H1 (cell line): ENCODE data around the gene TOMM22. TPM values are rescaled to one million over a fixed set of nuclear protein-coding genes. Genes with fewer than 3 reads are reported as not detected.

Source experiments
- CTCF ChIA-PET: fragments of 300-600 bp; sonication (Branson Sonifier 250); formaldehyde crosslinking; loops from one replicate; lab custom pipeline; 2021; ENCODE audit not compliant: partially characterized antibody; lab: Charles Lee
- POLR2A ChIA-PET: fragments of 300-600 bp; sonication (Branson Sonifier 250); formaldehyde crosslinking; loops from one replicate; lab custom pipeline; 2021; ENCODE audit warnings: inconsistent platforms; ENCODE audit not compliant: partially characterized antibody; lab: Charles Lee
- DNase-seq, 2 experiments: peaks; one replicate each; pipeline versions ENCODE4 v3.0.0 to v3.0.0-alpha.2; 2010 to 2022; ENCODE audit warnings: low spot score in 2 of 2, low read depth in 1 of 2, mixed read lengths in 1 of 2
- FAIRE-seq: peaks from 2 replicates; lab custom pipeline; 2011; peaks lifted over from hg19 to GRCh38; lab: Jason Lieb, UNC
- H2AFZ ChIP-seq: 2 replicates; pipeline ENCODE4 v1.8.1; 2012; ENCODE audit warnings: low read length, inconsistent platforms
- H2AK5ac ChIP-seq: 2 replicates; pipeline ENCODE4 v1.6.1; 2013; ENCODE audit warnings: low read depth, low read length
- H2BK120ac ChIP-seq: replicated peaks from 2 replicates; pipeline ENCODE3; 2013; ENCODE audit warnings: low read depth, low read length, inconsistent platforms
- H2BK12ac ChIP-seq: 2 replicates; pipeline ENCODE4 v1.6.1; 2013; ENCODE audit warnings: low read depth, low read length
- H2BK15ac ChIP-seq: 2 replicates; pipeline ENCODE4 v1.6.1; 2013; ENCODE audit warnings: low read length
- H2BK20ac ChIP-seq: 2 replicates; pipeline ENCODE4 v1.6.1; 2013; ENCODE audit warnings: low read length
- H2BK5ac ChIP-seq: 2 replicates; pipeline ENCODE4 v1.6.1; 2013; ENCODE audit warnings: low read depth, low read length
- H3K14ac ChIP-seq: 2 replicates; pipeline ENCODE4 v1.6.1; 2013; ENCODE audit warnings: inconsistent platforms; ENCODE audit not compliant: insufficient read length
- H3K18ac ChIP-seq: 2 replicates; pipeline ENCODE4 v1.6.1; 2013; ENCODE audit warnings: low read length; ENCODE audit errors: extremely low read depth
- H3K23ac ChIP-seq: 2 replicates; pipeline ENCODE4 v1.6.1; 2013; ENCODE audit warnings: inconsistent platforms; ENCODE audit not compliant: insufficient read length
- H3K23me2 ChIP-seq: 2 replicates; pipeline ENCODE4 v1.6.1; 2013; ENCODE audit warnings: low read depth, low read length
- H3K27ac ChIP-seq: 2 replicates; pipeline ENCODE4 v1.6.1; 2011; ENCODE audit warnings: low read depth, low read length, inconsistent platforms
- H3K27me3 ChIP-seq, 4 experiments: replicated peaks in 1 of 4; 1 replicate in 1 of 4; 2 replicates in 3 of 4; pipeline versions ENCODE4 v1.6.1 to v1.8.1; 2011 to 2013; ENCODE audit warnings: low read length in 3 of 4, mild to moderate bottlenecking in 3 of 4, inconsistent platforms in 2 of 4, mixed read lengths in 2 of 4, moderate library complexity in 1 of 4; ENCODE audit not compliant: control insufficient read depth in 3 of 4, insufficient read depth in 3 of 4; ENCODE audit errors: extremely low read depth in 1 of 4
- H3K36me3 ChIP-seq, 4 experiments: 2 replicates each; pipeline versions ENCODE4 v1.6.1 to v1.8.1; 2011 to 2013; ENCODE audit warnings: mild to moderate bottlenecking in 4 of 4, low read length in 3 of 4, moderate library complexity in 2 of 4, control low read depth in 1 of 4, inconsistent platforms in 1 of 4; ENCODE audit not compliant: insufficient read depth in 4 of 4, control insufficient read depth in 2 of 4
- H3K4ac ChIP-seq: replicated peaks from 2 replicates; pipeline ENCODE3; 2013; ENCODE audit warnings: low read length, low read depth, mixed read lengths, inconsistent platforms; ENCODE audit not compliant: insufficient read length
- H3K4me1 ChIP-seq, 4 experiments: replicated peaks in 1 of 4; 1 replicate in 1 of 4; 2 replicates in 3 of 4; pipeline versions ENCODE4 v1.6.1 to v1.8.1; 2011 to 2013; ENCODE audit warnings: low read length in 3 of 4, inconsistent platforms in 2 of 4, mixed read lengths in 1 of 4; ENCODE audit not compliant: insufficient read depth in 4 of 4, control insufficient read depth in 3 of 4
- H3K4me2 ChIP-seq, 2 experiments: 2 replicates each; pipeline versions ENCODE4 v1.6.1 to v1.8.1; 2011 to 2013; ENCODE audit warnings: low read depth in 2 of 2, low read length in 2 of 2, control low read depth in 1 of 2, inconsistent platforms in 1 of 2, mild to moderate bottlenecking in 1 of 2; ENCODE audit not compliant: insufficient read depth in 1 of 2
- H3K4me3 ChIP-seq, 4 experiments: fragments of 200-600, 300-600 bp in 1 of 4; sonication (generic), shearing (Covaris generic), sonication (Bioruptor Twin) in 1 of 4; 2 replicates each; pipeline versions ENCODE4 v1.5.1 to v1.8.1; 2011 to 2016; ENCODE audit warnings: low read length in 4 of 4, low read depth in 3 of 4, control low read depth in 2 of 4, inconsistent platforms in 2 of 4, mild to moderate bottlenecking in 2 of 4, mixed read lengths in 1 of 4, moderate library complexity in 1 of 4; ENCODE audit not compliant: insufficient read depth in 2 of 4; ENCODE audit errors: extremely low read depth in 1 of 4
- H3K56ac ChIP-seq: replicated peaks from 2 replicates; pipeline ENCODE3; 2013; ENCODE audit warnings: low read depth, mild to moderate bottlenecking, mixed read lengths, low read length, inconsistent platforms; ENCODE audit not compliant: insufficient read length
- H3K79me1 ChIP-seq: 2 replicates; pipeline ENCODE4 v1.6.1; 2013; ENCODE audit warnings: low read depth, low read length, control low read depth
- H3K79me2 ChIP-seq, 2 experiments: 2 replicates each; pipeline versions ENCODE4 v1.6.1 to v1.8.1; 2012 to 2013; ENCODE audit warnings: low read length in 2 of 2, mild to moderate bottlenecking in 2 of 2, inconsistent platforms in 1 of 2; ENCODE audit not compliant: insufficient read depth in 2 of 2, control insufficient read depth in 1 of 2
- H3K9ac ChIP-seq, 4 experiments: replicated peaks in 1 of 4; 1 replicate in 1 of 4; 2 replicates in 3 of 4; pipeline versions ENCODE4 v1.6.1 to v1.8.1; 2011 to 2013; ENCODE audit warnings: low read depth in 3 of 4, low read length in 3 of 4, control low read depth in 2 of 4, mild to moderate bottlenecking in 2 of 4, moderate library complexity in 2 of 4, inconsistent platforms in 1 of 4; ENCODE audit errors: extremely low read depth in 1 of 4
- H3K9me3 ChIP-seq, 2 experiments: 2 replicates each; pipeline versions ENCODE4 v1.6.1 to v1.8.1; 2012 to 2013; ENCODE audit warnings: mild to moderate bottlenecking in 2 of 2, moderate library complexity in 2 of 2, control low read depth in 1 of 2, inconsistent platforms in 1 of 2, low read depth in 1 of 2, low read length in 1 of 2, mixed read lengths in 1 of 2; ENCODE audit not compliant: insufficient read depth in 2 of 2
- H4K20me1 ChIP-seq, 2 experiments: replicated peaks in 1 of 2; 2 replicates each; pipeline versions ENCODE3 to v1.8.1; 2011 to 2013; ENCODE audit warnings: inconsistent platforms in 2 of 2, low read length in 2 of 2, mild to moderate bottlenecking in 1 of 2; ENCODE audit not compliant: insufficient read depth in 2 of 2, control insufficient read depth in 1 of 2
- H4K5ac ChIP-seq: 2 replicates; pipeline ENCODE4 v1.6.1; 2013; ENCODE audit warnings: low read length, low read depth, mixed read lengths, inconsistent platforms; ENCODE audit not compliant: insufficient read length
- H4K8ac ChIP-seq: 2 replicates; pipeline ENCODE4 v1.8.0; 2013; ENCODE audit warnings: mild to moderate bottlenecking, moderate library complexity, low read length, inconsistent platforms; ENCODE audit not compliant: insufficient read depth; ENCODE audit errors: extremely low read depth
- H4K91ac ChIP-seq: replicated peaks from 2 replicates; pipeline ENCODE3; 2013; ENCODE audit warnings: low read length, mixed read lengths, inconsistent platforms; ENCODE audit not compliant: insufficient read length
- TBP ChIP-seq: IDR thresholded peaks from 2 replicates; pipeline ENCODE4 v1.6.1; 2011; ENCODE audit warnings: low read depth, low read length, improper control_type of control experiment
- WGBS, 2 experiments: shearing (Covaris generic) in 1 of 2; methylation state at CpG; one replicate each; pipeline versions ENCODE4 v1.1.6 to v1.1.7; 2013 to 2015; ENCODE audit warnings: low lambda C conversion rate in 2 of 2, mixed read lengths in 2 of 2, inconsistent platforms in 1 of 2, low coverage in 1 of 2, missing lambda C conversion rate in 1 of 2; ENCODE audit not compliant: insufficient replicate concordance in 2 of 2, insufficient coverage in 1 of 2, insufficient read length in 1 of 2; ENCODE audit errors: extremely low coverage in 1 of 2, missing lambda C conversion rate in 1 of 2; 5-methylcytosine and 5-hydroxymethylcytosine counted together
- polyA plus RNA-seq, 7 experiments: library from polyadenylated mRNA; depleted of rRNA in 3 of 7; stranded (reverse) in 5 of 7; unstranded in 2 of 7; fragments of >200 nt in 5 of 7; fragments of 200-250 nt in 2 of 7; gene quantifications; 1 replicate in 5 of 7; 2 replicates in 1 of 7; 4 replicates in 1 of 7; pipeline versions ENCODE4 v1.2.1 to v1.2.3, GENCODE V29; 2011 to 2013; ENCODE audit warnings: missing spikeins in 2 of 7, mixed read lengths in 2 of 7
- total RNA-seq: library from RNA; stranded (reverse); fragmentation: NEBNext Ultra II Directional; extraction: Animal tissue kit (Norgen Biotek cat#: 25700); gene quantifications from 2 replicates; pipeline ENCODE4 v1.2.1, GENCODE V29; 2021

TOMM22 gene
- total and polyA plus RNA-seq, 2 of the 8 experiments (the other 6 are each of a cell fraction or from before 2014, with no cell fraction given): 84.0 to 125 TPM

DNA sequence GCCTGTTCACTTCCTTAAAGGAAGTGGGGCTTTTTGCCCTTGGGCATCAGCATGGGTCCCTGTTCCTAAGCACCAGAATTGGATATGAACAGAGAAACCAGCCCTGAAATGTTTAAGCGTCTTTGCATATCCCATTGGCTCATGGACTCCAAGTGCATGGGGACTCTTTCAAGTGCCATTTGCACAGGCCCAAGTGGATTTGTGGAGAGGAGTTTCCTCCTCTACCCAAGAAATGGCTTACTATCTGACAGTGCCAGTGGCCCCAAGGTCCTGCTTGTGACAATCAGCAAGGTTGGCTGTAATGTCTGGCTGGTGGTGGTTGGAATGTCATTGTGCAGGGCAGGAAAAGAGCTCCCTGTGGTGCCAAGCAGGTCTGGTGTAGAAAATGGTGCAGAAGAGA lies 4.0 kb downstream of the TOMM22 start:
- H2AK5ac ChIP-seq: no peak overlapping the region
- H2AFZ ChIP-seq: no peak overlapping the region
- H2BK15ac ChIP-seq: no peak overlapping the region
- no peak overlapping the region for H3K4me2 ChIP-seq
- no peak overlapping the region for H3K4me3 ChIP-seq
- peaks cover 7 to 12% of the 10 kb centered on the region in 2 experiments; a peak in 3 of 4 replicates for H3K79me2 ChIP-seq
- no peak overlapping the region for H4K5ac ChIP-seq
- no peak overlapping the region for H3K23ac ChIP-seq
- no peak overlapping the region for H3K56ac ChIP-seq
- FAIRE-seq: no peak
- H2BK5ac ChIP-seq: no peak overlapping the region
- peaks cover 6 to 7% of the 10 kb centered on the region in 2 experiments for H4K20me1 ChIP-seq
- POLR2A ChIA-PET: interaction anchor here (1.1 to 8.6 kb wide), 3 partner anchors 12 to 20 kb away, joined by 3 to 123 read pairs (median 68); partner anchors contain the start of genes GTPBP1 and JOSD1
- no peak overlapping the region for H3K9ac ChIP-seq
- H2BK20ac ChIP-seq: no peak overlapping the region
- peaks cover 15 to 49% (median 27%) of the 10 kb centered on the region in 4 experiments for H3K36me3 ChIP-seq
- H3K9me3 ChIP-seq: peaks cover 5 to 8% of the 10 kb centered on the region in 2 experiments; a peak in 3 of 4 replicates
- H3K27me3 ChIP-seq: no peaks in the 10 kb centered on the region
- DNase-seq: no peak
- peak overlapping the region; percentile 53; the same call in 1 of the 2 replicates for H4K8ac ChIP-seq
- no peak overlapping the region for H3K14ac ChIP-seq
- no peak overlapping the region for H3K27ac ChIP-seq
- H4K91ac ChIP-seq: no peak overlapping the region
- H2BK12ac ChIP-seq: no peak overlapping the region
- peaks cover 4% of the 10 kb centered on the region; the same call in 1 of the 2 replicates for H3K79me1 ChIP-seq
- no peak overlapping the region for H2BK120ac ChIP-seq
- WGBS, 2 experiments: 100% methylated on average over 1 of the region's 1 CpG; no CpG with 5 or more reads in 1 of the 2 experiments
- TF ChIP-seq TBP: no peak
- TF ChIP-seq, all 59 proteins: peak for 0
- H3K18ac ChIP-seq: no peak overlapping the region
- H3K4me1 ChIP-seq: peaks cover 0 to 3% (median 1%) of the 10 kb centered on the region in 4 experiments; a peak in 3 of 7 replicates
- peaks cover 6% of the 10 kb centered on the region for H3K23me2 ChIP-seq
- no peak overlapping the region for H3K4ac ChIP-seq
- CTCF ChIA-PET: no interaction called here
